ENCODE data around the gene TRDMT1.

The TRDMT1 gene

DNA sequence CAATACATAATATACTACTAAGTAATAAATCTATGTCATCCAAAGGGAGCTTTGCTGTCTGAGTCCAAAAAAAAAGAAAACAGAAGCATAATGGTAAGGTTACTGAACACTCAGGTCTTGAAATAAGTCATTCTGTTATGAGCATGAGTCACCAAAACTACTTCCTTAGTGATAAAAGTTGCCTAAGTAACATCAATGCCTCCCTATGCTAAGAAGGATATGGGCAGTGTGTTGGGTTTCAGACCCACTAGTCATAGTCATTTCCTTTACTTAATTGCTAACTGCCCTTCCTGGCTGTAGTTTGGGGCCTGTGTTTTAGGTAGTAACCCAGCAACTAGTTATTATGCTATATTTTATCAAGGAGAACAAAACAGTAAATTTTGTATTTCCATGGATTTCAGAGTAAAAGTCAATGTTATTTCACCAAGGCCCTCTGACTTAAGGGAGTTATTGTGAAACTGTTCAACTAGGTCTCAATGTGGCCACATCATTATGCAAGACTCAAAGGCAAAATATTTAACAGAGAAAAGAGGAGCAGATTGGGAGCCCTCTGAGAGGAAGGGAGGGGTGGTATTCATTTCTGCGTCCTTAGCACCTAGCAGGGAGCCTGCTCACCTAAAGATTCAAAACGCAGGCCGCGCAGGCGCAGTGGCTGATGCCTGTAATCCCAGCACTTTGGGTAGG lies 14.9 kb upstream of the TRDMT1 start:
- H3K27ac ChIP-seq (ENCODE audit: low read length), result no peak overlapping the region
- H3K9me3 ChIP-seq (ENCODE audit: control insufficient read depth, low read depth, low read length), result no peaks in the 10 kb centered on the region
- no peak overlapping the region for H3K9ac ChIP-seq (ENCODE audit: low read length)
- H3K36me3 ChIP-seq (ENCODE audit: control insufficient read depth, low read depth, low read length), result no peaks in the 10 kb centered on the region
- peaks cover 29% of the 10 kb centered on the region for H3K4me1 ChIP-seq (ENCODE audit: control insufficient read depth, low read depth, low read length)
- H3K27me3 ChIP-seq (ENCODE audit: control insufficient read depth, insufficient read depth, low read length), result no peaks in the 10 kb centered on the region
- no peak overlapping the region for H3K4me3 ChIP-seq (ENCODE audit: low read length)

GRCh38 chr10:17215782-17216122 lies 14.3 kb upstream of the TRDMT1 start:
- Histone ChIP-seq H3K9ac (ENCODE audit: low read length) (no peak overlapping the region), H3K27me3 (ENCODE audit: control insufficient read depth, insufficient read depth, low read length) (no peaks in the 10 kb centered on the region), H3K27ac (ENCODE audit: low read length) (no peak overlapping the region), H3K4me1 (ENCODE audit: control insufficient read depth, low read depth, low read length) (peaks cover 29% of the 10 kb centered on the region), H3K36me3 (ENCODE audit: control insufficient read depth, low read depth, low read length) (no peaks in the 10 kb centered on the region), H3K9me3 (ENCODE audit: control insufficient read depth, low read depth, low read length) (no peaks in the 10 kb centered on the region), H3K4me3 (ENCODE audit: low read length) (no peak overlapping the region)

DNA sequence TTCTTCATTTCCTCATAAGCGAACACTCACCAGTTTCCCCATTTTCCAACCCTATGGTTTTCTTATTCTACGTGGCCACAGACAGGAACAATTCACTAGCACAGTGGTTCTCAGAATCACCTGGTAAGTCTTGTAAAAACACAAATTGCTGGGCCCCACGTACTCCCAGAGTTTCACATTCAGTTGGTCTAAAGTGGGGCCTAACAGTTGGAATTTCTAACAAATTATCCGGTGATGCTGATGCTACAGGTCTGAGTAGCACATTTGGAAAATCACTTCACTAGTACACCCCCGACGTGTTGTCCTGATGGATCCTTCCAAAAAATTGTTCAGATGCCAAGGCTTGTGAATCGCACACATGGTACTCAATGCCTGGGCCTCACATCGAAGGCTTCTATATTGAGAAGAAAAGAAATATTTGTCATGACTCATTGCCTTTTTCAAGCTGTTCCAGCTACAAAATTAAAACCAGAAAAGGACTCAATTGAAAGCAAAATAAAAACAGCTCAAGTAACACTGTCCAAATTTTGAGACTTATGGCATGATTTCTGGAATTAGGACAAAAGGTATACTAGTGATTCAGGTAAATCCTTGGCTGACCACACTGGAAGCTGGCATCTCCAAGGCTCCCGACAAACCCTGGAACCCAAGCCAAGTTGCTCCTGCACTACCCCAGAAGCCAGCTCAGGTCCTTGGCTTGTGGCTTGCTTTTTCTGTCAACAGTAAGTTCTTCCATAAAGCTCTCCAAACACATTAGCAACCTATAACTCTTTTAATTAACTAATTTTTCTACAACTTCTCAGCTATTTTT lies 13.7 kb upstream of the TRDMT1 start:
- H3K27ac ChIP-seq (ENCODE audit: low read length), result peak overlapping the region; percentile 8
- no peak overlapping the region for H3K4me3 ChIP-seq (ENCODE audit: low read length)
- H3K4me1 ChIP-seq (ENCODE audit: control insufficient read depth, low read depth, low read length), result peaks cover 33% of the 10 kb centered on the region
- H3K27me3 ChIP-seq (ENCODE audit: control insufficient read depth, insufficient read depth, low read length), result no peaks in the 10 kb centered on the region
- no peaks in the 10 kb centered on the region for H3K9me3 ChIP-seq (ENCODE audit: control insufficient read depth, low read depth, low read length)
- no peak overlapping the region for H3K9ac ChIP-seq (ENCODE audit: low read length)
- no peaks in the 10 kb centered on the region for H3K36me3 ChIP-seq (ENCODE audit: control insufficient read depth, low read depth, low read length)

- H3K4me1 ChIP-seq (ENCODE audit: control insufficient read depth, low read depth, low read length), result peaks cover 34% of the 10 kb centered on the region
- H3K27ac ChIP-seq (ENCODE audit: low read length), result peak overlapping the region; percentile 8
- no peaks in the 10 kb centered on the region for H3K27me3 ChIP-seq (ENCODE audit: control insufficient read depth, insufficient read depth, low read length)
- no peak overlapping the region for H3K9ac ChIP-seq (ENCODE audit: low read length)
- H3K4me3 ChIP-seq (ENCODE audit: low read length), result no peak overlapping the region
- H3K36me3 ChIP-seq (ENCODE audit: control insufficient read depth, low read depth, low read length), result no peaks in the 10 kb centered on the region
- no peaks in the 10 kb centered on the region for H3K9me3 ChIP-seq (ENCODE audit: control insufficient read depth, low read depth, low read length)
Measured at GRCh38 chr10:17214526-17214925, 13.1 kb upstream of the TRDMT1 start.

GRCh38 chr10:17213646-17214349 lies 12.3 kb upstream of the TRDMT1 start:
- no peak overlapping the region for H3K4me3 ChIP-seq (ENCODE audit: low read length)
- H3K9me3 ChIP-seq (ENCODE audit: control insufficient read depth, low read depth, low read length), result no peaks in the 10 kb centered on the region
- no peak overlapping the region for H3K9ac ChIP-seq (ENCODE audit: low read length)
- H3K27me3 ChIP-seq (ENCODE audit: control insufficient read depth, insufficient read depth, low read length), result no peaks in the 10 kb centered on the region
- no peak overlapping the region for H3K27ac ChIP-seq (ENCODE audit: low read length)
- H3K36me3 ChIP-seq (ENCODE audit: control insufficient read depth, low read depth, low read length), result no peaks in the 10 kb centered on the region
- peaks cover 35% of the 10 kb centered on the region for H3K4me1 ChIP-seq (ENCODE audit: control insufficient read depth, low read depth, low read length)

DNA sequence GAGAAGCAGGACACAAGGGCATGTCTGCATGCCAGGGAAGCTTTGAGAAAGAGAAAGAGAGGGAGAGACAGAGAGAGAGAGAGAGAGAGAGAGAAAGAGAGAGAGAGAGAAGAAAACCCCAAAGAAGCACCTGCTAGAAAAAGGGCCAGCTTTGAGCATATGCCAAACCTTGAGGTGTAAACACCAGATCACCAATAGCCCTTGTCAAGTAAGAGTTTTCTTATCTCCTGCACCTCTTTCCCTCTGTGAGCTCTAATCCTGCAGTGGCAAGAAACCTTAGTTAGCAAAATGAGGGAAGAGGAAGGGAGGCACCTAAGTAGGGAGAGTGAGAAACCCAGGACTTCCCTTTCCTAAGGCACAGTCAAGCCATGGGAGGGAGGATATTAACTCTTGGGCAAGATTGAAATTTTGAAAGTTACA lies 11.3 kb upstream of the TRDMT1 start:
- Histone ChIP-seq H3K36me3 (ENCODE audit: control insufficient read depth, low read depth, low read length) (no peaks in the 10 kb centered on the region), H3K9me3 (ENCODE audit: control insufficient read depth, low read depth, low read length) (no peaks in the 10 kb centered on the region), H3K9ac (ENCODE audit: low read length) (no peak overlapping the region), H3K4me3 (ENCODE audit: low read length) (no peak overlapping the region), H3K4me1 (ENCODE audit: control insufficient read depth, low read depth, low read length) (peaks cover 35% of the 10 kb centered on the region), H3K27ac (ENCODE audit: low read length) (no peak overlapping the region), H3K27me3 (ENCODE audit: control insufficient read depth, insufficient read depth, low read length) (no peaks in the 10 kb centered on the region)

DNA sequence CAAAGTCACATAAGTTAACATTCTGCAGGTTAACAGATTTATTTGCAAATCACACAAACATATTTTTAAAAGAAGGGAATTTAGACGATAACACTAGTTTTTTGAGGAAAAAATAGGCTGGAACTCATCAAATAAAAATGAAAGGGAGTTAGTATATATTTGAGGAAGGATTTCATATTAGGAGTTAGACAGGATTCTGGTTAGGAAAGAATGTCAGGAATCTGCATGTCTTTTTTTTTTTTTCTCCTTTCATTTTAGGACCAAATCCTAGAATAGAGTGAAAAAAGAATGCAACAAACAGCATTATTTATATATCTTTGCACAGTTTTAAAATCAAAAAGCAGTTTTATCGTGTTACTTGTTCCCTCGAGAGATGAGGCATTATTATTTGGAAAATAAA lies 8.9 kb upstream of the TRDMT1 start:
- H3K9ac ChIP-seq (ENCODE audit: low read length), result no peak overlapping the region
- H3K4me3 ChIP-seq (ENCODE audit: low read length), result no peak overlapping the region
- no peaks in the 10 kb centered on the region for H3K9me3 ChIP-seq (ENCODE audit: control insufficient read depth, low read depth, low read length)
- peaks cover 27% of the 10 kb centered on the region for H3K4me1 ChIP-seq (ENCODE audit: control insufficient read depth, low read depth, low read length)
- H3K27ac ChIP-seq (ENCODE audit: low read length), result no peak overlapping the region
- H3K36me3 ChIP-seq (ENCODE audit: control insufficient read depth, low read depth, low read length), result no peaks in the 10 kb centered on the region
- H3K27me3 ChIP-seq (ENCODE audit: control insufficient read depth, insufficient read depth, low read length), result no peaks in the 10 kb centered on the region

GRCh38 chr10:17209881-17210280 lies 8.4 kb upstream of the TRDMT1 start:
- Histone ChIP-seq H3K9me3 (ENCODE audit: control insufficient read depth, low read depth, low read length) (no peaks in the 10 kb centered on the region), H3K4me1 (ENCODE audit: control insufficient read depth, low read depth, low read length) (peaks cover 22% of the 10 kb centered on the region), H3K27ac (ENCODE audit: low read length) (no peak overlapping the region), H3K27me3 (ENCODE audit: control insufficient read depth, insufficient read depth, low read length) (no peaks in the 10 kb centered on the region), H3K9ac (ENCODE audit: low read length) (no peak overlapping the region), H3K4me3 (ENCODE audit: low read length) (no peak overlapping the region), H3K36me3 (ENCODE audit: control insufficient read depth, low read depth, low read length) (no peaks in the 10 kb centered on the region)

GRCh38 chr10:17209302-17209701 lies 7.8 kb upstream of the TRDMT1 start:
- Histone ChIP-seq H3K27ac (ENCODE audit: low read length) (no peak overlapping the region), H3K4me1 (ENCODE audit: control insufficient read depth, low read depth, low read length) (peaks cover 17% of the 10 kb centered on the region), H3K9ac (ENCODE audit: low read length) (no peak overlapping the region), H3K27me3 (ENCODE audit: control insufficient read depth, insufficient read depth, low read length) (no peaks in the 10 kb centered on the region), H3K36me3 (ENCODE audit: control insufficient read depth, low read depth, low read length) (no peaks in the 10 kb centered on the region), H3K4me3 (ENCODE audit: low read length) (no peak overlapping the region), H3K9me3 (ENCODE audit: control insufficient read depth, low read depth, low read length) (no peaks in the 10 kb centered on the region)

DNA sequence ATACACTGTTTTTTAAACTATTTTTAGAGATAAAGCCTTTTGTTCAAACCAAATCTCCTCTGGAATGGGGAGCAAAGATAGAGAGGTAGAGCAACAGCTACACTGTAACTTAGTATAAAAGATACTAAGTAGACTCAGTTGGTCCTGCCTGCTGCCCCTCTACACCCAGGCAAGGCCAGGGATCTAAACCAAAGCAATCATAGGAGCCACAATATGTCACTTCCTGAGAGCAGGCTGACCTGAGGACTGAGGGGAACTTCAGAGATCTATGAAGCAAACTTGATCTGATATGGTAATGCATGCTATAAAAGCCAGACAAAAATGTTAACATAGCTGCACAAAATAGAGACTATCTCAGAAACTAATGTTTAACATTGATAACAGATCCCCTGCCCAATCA lies 7.0 kb upstream of the TRDMT1 start:
- no peak overlapping the region for H3K27ac ChIP-seq (ENCODE audit: low read length)
- H3K9me3 ChIP-seq (ENCODE audit: control insufficient read depth, low read depth, low read length), result no peaks in the 10 kb centered on the region
- H3K27me3 ChIP-seq (ENCODE audit: control insufficient read depth, insufficient read depth, low read length), result no peaks in the 10 kb centered on the region
- no peak overlapping the region for H3K9ac ChIP-seq (ENCODE audit: low read length)
- H3K4me3 ChIP-seq (ENCODE audit: low read length), result no peak overlapping the region
- H3K36me3 ChIP-seq (ENCODE audit: control insufficient read depth, low read depth, low read length), result no peaks in the 10 kb centered on the region
- H3K4me1 ChIP-seq (ENCODE audit: control insufficient read depth, low read depth, low read length), result peaks cover 12% of the 10 kb centered on the region

- peaks cover 27% of the 10 kb centered on the region for H3K4me1 ChIP-seq (ENCODE audit: control insufficient read depth, low read depth, low read length)
- H3K27ac ChIP-seq (ENCODE audit: low read length), result no peak overlapping the region
- H3K4me3 ChIP-seq (ENCODE audit: low read length), result no peak overlapping the region
- no peaks in the 10 kb centered on the region for H3K27me3 ChIP-seq (ENCODE audit: control insufficient read depth, insufficient read depth, low read length)
- H3K9me3 ChIP-seq (ENCODE audit: control insufficient read depth, low read depth, low read length), result no peaks in the 10 kb centered on the region
- H3K9ac ChIP-seq (ENCODE audit: low read length), result no peak overlapping the region
- H3K36me3 ChIP-seq (ENCODE audit: control insufficient read depth, low read depth, low read length), result no peaks in the 10 kb centered on the region
Measured at GRCh38 chr10:17206210-17206709, 4.8 kb upstream of the TRDMT1 start.
